GM12892 (cell line): ENCODE measurements around the gene NOXRED1.

Source experiments
- POLR2A ChIP-seq: IDR thresholded peaks from 2 replicates; pipeline ENCODE4 v1.6.1; 2011; ENCODE audit warnings: low read depth, low read length, control low read depth
- POLR2AphosphoS5 ChIP-seq: IDR thresholded peaks from 2 replicates; pipeline ENCODE4 v1.6.1; 2011; ENCODE audit warnings: low read depth, low read length, control low read depth
- TAF1 ChIP-seq: IDR thresholded peaks from 2 replicates; pipeline ENCODE4 v1.6.1; 2011; ENCODE audit warnings: low read depth, mild to moderate bottlenecking, control low read depth, low read length, borderline replicate concordance

- TF ChIP-seq TAF1 (no peak), POLR2A (no peak), POLR2AphosphoS5 (no peak)
Measured at GRCh38 chr14:77344377-77344996, 78.8 kb downstream of the NOXRED1 start.
